OCI-LY1 (cell line): ENCODE results near the gene MYRF.

Experiments used
- EZH2 ChIP-seq: fragments of 200-600 bp; sonication (generic), shearing (Covaris generic); IDR thresholded peaks from 2 replicates; pipeline ENCODE4 v1.8.0; 2017; ENCODE audit warnings: borderline replicate concordance, mixed run types, mild to moderate bottlenecking, antibody characterized with exemption, low read length, moderate library complexity, mixed read lengths
- TF ChIP-seq, protein P1 (sequence below): fragments of 200-600 bp; sonication (generic), shearing (Covaris generic); IDR thresholded peaks from 2 replicates; pipeline ENCODE4 v1.5.1; 2017; ENCODE audit warnings: mild to moderate bottlenecking, antibody characterized with exemption, low read length, moderate library complexity, mixed read lengths

DNA sequence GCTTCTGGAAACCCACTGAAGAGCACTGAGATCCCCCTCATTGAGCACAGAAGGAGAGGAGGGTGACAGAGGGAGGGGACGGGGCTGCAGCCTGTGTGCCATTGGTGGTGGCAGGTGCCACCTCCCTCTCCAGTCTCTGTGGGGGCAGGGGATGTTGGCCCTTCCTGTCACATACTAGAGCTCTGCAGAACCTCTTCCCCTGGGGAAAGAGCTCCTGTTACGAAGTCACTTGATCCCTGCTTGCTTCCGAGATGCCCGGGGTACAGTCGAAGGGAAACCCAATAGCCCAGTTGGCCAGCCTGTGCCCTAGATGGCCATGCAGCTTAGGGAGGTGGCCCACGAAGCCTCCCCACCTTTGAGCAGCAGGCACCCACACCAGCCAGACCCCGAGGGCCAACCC, 42.9 kb upstream of the MYRF start:
- TF ChIP-seq, protein P1, sequence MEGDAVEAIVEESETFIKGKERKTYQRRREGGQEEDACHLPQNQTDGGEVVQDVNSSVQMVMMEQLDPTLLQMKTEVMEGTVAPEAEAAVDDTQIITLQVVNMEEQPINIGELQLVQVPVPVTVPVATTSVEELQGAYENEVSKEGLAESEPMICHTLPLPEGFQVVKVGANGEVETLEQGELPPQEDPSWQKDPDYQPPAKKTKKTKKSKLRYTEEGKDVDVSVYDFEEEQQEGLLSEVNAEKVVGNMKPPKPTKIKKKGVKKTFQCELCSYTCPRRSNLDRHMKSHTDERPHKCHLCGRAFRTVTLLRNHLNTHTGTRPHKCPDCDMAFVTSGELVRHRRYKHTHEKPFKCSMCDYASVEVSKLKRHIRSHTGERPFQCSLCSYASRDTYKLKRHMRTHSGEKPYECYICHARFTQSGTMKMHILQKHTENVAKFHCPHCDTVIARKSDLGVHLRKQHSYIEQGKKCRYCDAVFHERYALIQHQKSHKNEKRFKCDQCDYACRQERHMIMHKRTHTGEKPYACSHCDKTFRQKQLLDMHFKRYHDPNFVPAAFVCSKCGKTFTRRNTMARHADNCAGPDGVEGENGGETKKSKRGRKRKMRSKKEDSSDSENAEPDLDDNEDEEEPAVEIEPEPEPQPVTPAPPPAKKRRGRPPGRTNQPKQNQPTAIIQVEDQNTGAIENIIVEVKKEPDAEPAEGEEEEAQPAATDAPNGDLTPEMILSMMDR = no peak
- TF ChIP-seq EZH2 = no peak
